Cardiac muscle cell (in vitro differentiated cells and primary cell): ENCODE measurements around the gene PRG2. TPM values are rescaled to one million over a fixed set of nuclear protein-coding genes. Genes with fewer than 3 reads are reported as not detected.
"Not testable (repeated sequence)": the region's sequence is repeated elsewhere in the genome, so short reads cannot be mapped to it uniquely, and the experiment has no call there.

ENCODE experiments used
- DNase-seq, 2 donors: peaks; one replicate each; pipeline versions ENCODE4 v3.0.0 to v3.0.0-alpha.2; 2010 to 2017; ENCODE audit warnings: low read depth in 1 of 2, low spot score in 1 of 2
- H3K27ac ChIP-seq: fragments of 200-600 bp; sonication (generic); 2 replicates; pipeline ENCODE4 v1.5.1; 2016
- H3K27me3 ChIP-seq: fragments of 200-600 bp; sonication (generic); 2 replicates; pipeline ENCODE4 v1.6.0; 2016; ENCODE audit warnings: control low read depth
- H3K36me3 ChIP-seq: fragments of 200-600 bp; sonication (generic); 2 replicates; pipeline ENCODE4 v1.5.1; 2016; ENCODE audit warnings: control low read depth
- H3K4me1 ChIP-seq: fragments of 200-600 bp; sonication (generic); 2 replicates; pipeline ENCODE4 v1.8.1; 2017; ENCODE audit warnings: low read depth, mild to moderate bottlenecking, mixed run types
- H3K4me3 ChIP-seq: fragments of 200-600 bp; sonication (generic); 2 replicates; pipeline ENCODE4 v1.5.1; 2016; ENCODE audit warnings: mild to moderate bottlenecking
- H3K9me3 ChIP-seq: fragments of 200-600 bp; sonication (generic); 2 replicates; pipeline ENCODE4 v1.5.1; 2017; ENCODE audit warnings: low read depth, mild to moderate bottlenecking, control low read depth
- polyA plus RNA-seq: library from polyadenylated mRNA; unstranded; fragments of >200 nt; fragmentation: Nextera tagmentation; extraction: Ambion mirVana; gene quantifications from 2 replicates; pipeline ENCODE4 v1.2.1, GENCODE V29; 2016
- total RNA-seq: library from RNA; depleted of rRNA; stranded (reverse); fragments of >200 nt; gene quantifications from 2 replicates; pipeline ENCODE4 v1.2.3, GENCODE V29; 2016
- TF ChIP-seq, protein P1 (sequence below): IDR thresholded peaks from 2 replicates; pipeline ENCODE4 v1.5.1; 2012; ENCODE audit warnings: low read depth, mild to moderate bottlenecking, low read length

The PRG2 gene
- total and polyA plus RNA-seq, 2 experiments from 2014 or later: not detected

DNA sequence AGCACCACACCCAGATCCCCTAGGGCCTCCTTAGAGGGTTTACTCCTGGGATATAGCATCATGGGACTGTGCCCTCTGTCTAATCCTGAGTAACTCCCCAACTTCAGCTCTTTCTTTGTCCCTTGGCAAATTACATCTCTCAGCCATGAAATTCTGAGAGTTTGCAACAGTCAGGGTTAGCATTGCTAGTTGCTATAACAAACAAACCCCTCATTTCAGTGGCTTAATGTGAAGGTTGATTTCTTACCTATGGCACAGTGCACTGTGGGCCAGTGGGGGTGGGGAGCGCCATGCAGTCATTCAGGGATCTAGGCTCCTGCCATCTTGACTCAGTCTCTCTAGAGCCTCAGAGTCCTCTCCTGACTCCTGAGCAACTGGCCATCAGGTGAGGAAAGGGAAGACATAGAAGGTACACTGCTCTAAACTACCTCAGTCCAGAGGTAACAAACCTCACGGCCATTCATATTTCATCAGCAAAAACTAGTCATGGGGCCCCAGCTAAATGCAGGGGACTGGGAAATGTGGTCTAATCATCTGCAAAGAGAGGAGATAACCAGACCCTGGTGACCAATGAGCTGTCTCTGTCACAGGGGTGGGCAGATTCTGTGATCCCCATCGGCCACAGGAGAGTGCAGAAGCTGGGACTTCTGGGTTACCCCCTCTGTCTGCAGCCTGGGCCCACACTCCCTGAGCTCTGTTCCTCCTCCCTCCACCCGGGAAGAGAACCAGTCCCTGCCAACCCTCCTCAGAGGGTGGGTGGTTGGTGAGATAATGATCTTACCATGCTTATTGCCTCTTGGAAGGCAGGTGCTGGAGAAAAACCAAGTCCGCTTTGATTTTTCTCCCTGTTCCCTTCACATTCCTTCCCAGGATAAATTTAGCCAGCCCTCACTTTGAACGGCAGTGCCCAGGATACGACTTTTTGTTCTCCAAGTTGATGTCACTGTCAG, 27.0 kb downstream of the PRG2 start:
- H3K27ac ChIP-seq: no peak overlapping the region

DNA sequence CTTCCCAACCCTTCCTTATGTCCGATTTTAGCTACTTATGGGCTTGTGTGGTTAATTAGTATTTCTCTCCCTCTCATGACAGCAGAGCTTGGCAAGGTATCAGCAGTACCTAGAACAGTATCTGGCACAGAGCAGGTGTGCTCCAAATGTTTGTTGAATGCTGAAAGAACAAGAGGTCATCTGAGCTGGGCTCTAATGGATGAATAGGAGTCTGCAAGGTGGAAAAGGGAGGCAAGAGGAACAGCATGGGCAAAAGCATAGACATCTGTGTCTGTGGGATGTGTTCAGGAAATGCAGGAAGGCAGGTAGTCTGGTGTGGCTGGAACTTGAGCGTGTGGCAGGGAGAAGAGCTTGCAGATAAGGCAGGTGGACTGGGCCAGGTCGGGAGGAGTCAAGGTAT, 28.5 kb downstream of the PRG2 start:
- Histone ChIP-seq H3K4me3 (no peak overlapping the region), H3K9me3 (no peaks in the 10 kb centered on the region), H3K4me1 (no peaks in the 10 kb centered on the region), H3K27ac (no peak overlapping the region), H3K27me3 (no peaks in the 10 kb centered on the region), H3K36me3 (no peaks in the 10 kb centered on the region)
- DNase-seq: no peak
- TF ChIP-seq, protein P1, sequence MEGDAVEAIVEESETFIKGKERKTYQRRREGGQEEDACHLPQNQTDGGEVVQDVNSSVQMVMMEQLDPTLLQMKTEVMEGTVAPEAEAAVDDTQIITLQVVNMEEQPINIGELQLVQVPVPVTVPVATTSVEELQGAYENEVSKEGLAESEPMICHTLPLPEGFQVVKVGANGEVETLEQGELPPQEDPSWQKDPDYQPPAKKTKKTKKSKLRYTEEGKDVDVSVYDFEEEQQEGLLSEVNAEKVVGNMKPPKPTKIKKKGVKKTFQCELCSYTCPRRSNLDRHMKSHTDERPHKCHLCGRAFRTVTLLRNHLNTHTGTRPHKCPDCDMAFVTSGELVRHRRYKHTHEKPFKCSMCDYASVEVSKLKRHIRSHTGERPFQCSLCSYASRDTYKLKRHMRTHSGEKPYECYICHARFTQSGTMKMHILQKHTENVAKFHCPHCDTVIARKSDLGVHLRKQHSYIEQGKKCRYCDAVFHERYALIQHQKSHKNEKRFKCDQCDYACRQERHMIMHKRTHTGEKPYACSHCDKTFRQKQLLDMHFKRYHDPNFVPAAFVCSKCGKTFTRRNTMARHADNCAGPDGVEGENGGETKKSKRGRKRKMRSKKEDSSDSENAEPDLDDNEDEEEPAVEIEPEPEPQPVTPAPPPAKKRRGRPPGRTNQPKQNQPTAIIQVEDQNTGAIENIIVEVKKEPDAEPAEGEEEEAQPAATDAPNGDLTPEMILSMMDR: no peak

More for the DNA sequence above, 27.0 kb downstream of the PRG2 start:
- TF ChIP-seq, protein P1: no peak
- Histone ChIP-seq H3K36me3 (no peaks in the 10 kb centered on the region), H3K4me1 (no peaks in the 10 kb centered on the region), H3K9me3 (no peaks in the 10 kb centered on the region), H3K4me3 (no peak overlapping the region), H3K27me3 (no peaks in the 10 kb centered on the region)
- no peak for DNase-seq

DNA sequence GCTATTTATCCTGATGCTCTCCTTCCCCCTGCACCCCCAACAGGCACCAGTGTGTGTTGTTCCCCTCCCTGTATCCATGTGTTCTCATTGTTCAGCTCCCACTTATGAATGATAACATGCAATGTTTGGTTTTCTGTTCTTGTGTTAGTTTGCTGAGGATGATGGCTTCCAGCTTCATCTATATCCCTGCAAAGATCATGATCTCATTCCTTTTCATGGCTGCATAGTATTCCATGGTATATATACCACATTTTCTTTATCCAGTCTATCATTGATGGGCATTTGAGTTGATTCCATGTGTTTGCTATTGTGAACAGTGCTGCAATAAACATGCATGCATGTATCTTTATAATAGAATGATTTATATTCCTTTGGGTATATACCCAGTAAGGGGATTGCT, 29.0 kb downstream of the PRG2 start:
- not testable (repeated sequence) for H3K4me1 ChIP-seq

DNA sequence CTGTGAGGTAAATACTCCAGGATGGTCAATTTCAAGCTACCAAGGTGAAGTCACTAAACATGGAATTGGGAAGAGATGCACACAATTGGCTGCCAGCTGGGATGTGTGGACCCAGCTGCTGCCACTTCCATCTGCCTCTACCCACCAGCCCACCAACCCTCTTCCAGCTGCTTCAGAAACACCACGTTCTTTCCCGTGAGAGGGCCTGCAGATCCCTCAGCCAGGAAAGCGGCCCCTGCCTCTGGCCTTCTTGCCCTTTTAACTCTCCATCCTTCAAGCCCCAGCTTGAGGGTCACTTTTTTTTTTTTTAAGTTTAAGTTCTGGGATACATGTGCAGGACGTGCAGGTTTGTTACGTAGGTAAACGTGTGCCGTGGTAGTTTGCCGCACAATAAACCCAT, 29.5 kb downstream of the PRG2 start:
- Histone ChIP-seq H3K4me3 (no peak overlapping the region), H3K27me3 (no peaks in the 10 kb centered on the region), H3K4me1 (no peaks in the 10 kb centered on the region), H3K36me3 (no peaks in the 10 kb centered on the region), H3K9me3 (no peaks in the 10 kb centered on the region), H3K27ac (no peak overlapping the region)
- TF ChIP-seq, protein P1: no peak
- DNase-seq: no peak

More for the DNA sequence above, 29.0 kb downstream of the PRG2 start:
- H3K36me3 ChIP-seq, H3K27ac ChIP-seq, H3K9me3 ChIP-seq, H3K4me3 ChIP-seq, DNase-seq, H3K27me3 ChIP-seq: not testable (repeated sequence)

DNA sequence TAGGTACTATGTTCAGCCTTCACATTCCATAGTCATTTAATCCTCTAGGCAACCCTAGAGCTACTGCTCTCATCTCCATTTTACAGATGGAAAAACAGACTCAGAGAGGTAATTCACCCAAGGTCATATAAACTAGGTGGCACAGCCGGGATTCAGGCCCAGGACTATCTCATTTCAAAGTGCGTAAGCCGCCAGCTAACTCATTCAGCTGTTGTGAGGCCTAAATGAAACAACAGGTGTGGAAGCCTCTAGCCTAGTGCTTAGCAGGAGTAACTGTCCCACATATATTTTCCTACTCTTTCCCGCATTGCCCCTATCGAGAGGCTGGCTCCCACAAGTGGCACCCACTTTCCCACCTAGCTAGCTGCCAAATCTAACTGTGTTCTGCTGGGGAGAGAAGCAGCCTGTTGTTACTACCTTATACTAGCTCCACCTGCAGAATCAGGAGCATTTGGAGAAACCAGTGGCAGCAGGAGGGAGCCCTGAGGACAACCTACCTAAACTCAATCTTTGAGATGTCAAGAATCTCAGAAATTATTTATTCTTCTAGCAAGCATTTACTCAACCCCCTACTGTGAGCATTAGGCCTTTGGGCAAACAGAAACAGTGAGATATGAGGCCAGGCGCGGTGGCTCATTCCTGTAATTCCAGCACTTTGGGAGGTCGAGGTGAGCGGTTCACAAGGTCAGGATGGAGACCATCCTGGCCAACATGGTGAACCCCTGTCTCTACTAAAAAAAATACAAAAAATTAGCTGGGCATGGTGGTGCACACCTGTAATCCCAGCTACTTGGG, 30.4 kb downstream of the PRG2 start:
- no peaks in the 10 kb centered on the region for H3K9me3 ChIP-seq
- no peaks in the 10 kb centered on the region for H3K4me1 ChIP-seq
- TF ChIP-seq, protein P1: no peak
- no peaks in the 10 kb centered on the region for H3K27me3 ChIP-seq
- no peaks in the 10 kb centered on the region for H3K36me3 ChIP-seq
- H3K4me3 ChIP-seq: no peak overlapping the region
- no peak overlapping the region for H3K27ac ChIP-seq
- no peak for DNase-seq
